ENCODE results near the gene TAL2.

The TAL2 gene

DNA sequence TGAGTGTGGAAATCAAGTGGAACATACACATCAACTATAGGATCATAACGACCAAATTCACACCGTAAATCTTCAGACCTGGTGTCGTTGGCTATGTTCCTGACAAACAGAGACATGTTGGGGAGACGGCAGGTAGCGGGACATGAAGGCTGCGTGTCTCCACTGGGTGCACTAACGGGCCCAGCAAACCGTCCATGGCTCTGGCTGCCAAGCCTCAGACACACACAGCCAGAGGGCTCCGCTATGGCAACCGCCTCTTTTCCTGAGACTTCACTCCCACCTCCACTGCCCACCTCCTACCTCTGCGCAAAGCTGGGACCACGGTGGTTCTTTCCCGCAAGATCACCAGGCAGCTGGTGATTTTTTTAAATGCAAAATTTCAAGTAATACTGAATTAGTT lies 48.4 kb downstream of the TAL2 start:
- no peak for DNase-seq

DNA sequence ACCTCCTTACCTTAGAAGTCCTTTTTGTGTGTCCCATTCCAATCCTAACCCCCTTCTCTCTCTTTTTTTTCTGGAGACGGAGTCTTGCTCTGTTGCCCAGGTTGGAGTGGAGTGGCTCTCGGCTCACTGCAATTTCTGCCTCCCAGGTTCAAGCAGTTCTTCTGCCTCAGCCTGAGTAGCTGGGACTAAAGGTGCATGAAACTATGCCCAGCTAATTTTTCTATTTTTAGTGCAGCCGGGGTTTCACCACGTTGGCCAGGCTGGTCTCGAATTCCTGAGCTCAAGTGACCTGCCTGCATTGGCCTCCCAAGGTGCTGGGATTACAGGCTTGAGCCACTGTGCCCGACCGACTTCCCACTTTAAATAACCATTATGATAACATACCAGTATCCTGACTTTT lies 49.6 kb downstream of the TAL2 start:
- no peak for DNase-seq

DNA sequence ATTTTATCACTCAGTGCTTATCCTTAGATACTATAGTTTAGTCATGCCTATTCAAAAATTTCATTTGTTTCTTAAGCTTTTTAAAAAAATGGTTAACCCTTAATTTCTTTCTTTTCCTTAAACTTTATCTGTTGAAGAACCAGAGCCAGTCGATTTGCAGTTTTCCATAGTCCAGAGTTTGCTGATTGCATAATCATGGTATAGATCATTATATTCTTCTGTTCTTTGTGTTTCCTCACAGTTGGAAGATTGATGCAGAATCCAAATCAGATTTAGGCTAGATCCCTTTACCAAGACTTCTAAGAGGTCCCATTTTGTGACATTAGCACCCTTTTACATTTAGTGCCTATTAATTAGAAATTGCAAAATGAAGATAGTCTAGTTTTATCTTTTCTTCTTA lies 50.0 kb downstream of the TAL2 start:
- DNase-seq = no peak
